Omental fat pad (tissue), 4 donors: ENCODE measurements around the gene UPK2. TPM values are rescaled to one million over a fixed set of nuclear protein-coding genes. Genes with fewer than 3 reads are reported as not detected.
"Not testable (repeated sequence)": the region's sequence is repeated elsewhere in the genome, so short reads cannot be mapped to it uniquely, and the experiment has no call there.

Experiments used
- ATAC-seq: fragments of 150-250 bp; one replicate; pipeline ENCODE4 v1.9.1; 2016; ENCODE audit warnings: mild to moderate bottlenecking, moderate library complexity; ENCODE audit not compliant: low FRiP score
- DNase-seq: peaks from one replicate; pipeline ENCODE4 v3.0.0-alpha.2; 2019; ENCODE audit warnings: low spot score
- total RNA-seq, 4 donors: library from RNA; depleted of rRNA; stranded (reverse); fragments of >200 nt; gene quantifications; one replicate each; pipeline ENCODE4 v1.1.0, GENCODE V29; 2016
- TF ChIP-seq, protein P1 (sequence below), 3 donors: fragments of 450-650 bp; IDR thresholded peaks; one replicate each; pipeline ENCODE4 v1.5.1; 2016 to 2017; ENCODE audit warnings: antibody characterized with exemption in 3 of 3, mild to moderate bottlenecking in 3 of 3, moderate library complexity in 2 of 3

Gene UPK2
- total RNA-seq, 4 donors from 2014 or later: not detected

DNA sequence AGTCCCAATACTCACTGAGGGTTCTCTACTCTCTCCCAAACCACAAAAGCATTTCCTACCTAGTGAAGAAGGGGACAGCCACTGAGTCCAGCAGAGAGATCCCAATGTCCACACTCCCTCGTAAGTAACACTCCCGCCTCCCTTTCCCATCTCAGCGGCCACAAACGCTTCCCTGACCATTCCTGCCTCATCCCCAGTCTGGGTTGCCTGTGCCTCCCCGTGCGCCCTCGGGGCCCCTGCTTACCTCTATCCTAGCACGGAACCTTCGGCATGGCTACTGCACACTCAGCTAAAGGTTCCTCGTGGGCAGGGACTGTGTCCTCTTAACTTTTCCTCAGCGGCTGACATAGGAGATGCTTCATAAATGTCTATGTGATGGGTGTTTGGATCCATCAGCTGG is 1.5 kb downstream of the UPK2 start:
- no peak for DNase-seq
- TF ChIP-seq, protein P1, sequence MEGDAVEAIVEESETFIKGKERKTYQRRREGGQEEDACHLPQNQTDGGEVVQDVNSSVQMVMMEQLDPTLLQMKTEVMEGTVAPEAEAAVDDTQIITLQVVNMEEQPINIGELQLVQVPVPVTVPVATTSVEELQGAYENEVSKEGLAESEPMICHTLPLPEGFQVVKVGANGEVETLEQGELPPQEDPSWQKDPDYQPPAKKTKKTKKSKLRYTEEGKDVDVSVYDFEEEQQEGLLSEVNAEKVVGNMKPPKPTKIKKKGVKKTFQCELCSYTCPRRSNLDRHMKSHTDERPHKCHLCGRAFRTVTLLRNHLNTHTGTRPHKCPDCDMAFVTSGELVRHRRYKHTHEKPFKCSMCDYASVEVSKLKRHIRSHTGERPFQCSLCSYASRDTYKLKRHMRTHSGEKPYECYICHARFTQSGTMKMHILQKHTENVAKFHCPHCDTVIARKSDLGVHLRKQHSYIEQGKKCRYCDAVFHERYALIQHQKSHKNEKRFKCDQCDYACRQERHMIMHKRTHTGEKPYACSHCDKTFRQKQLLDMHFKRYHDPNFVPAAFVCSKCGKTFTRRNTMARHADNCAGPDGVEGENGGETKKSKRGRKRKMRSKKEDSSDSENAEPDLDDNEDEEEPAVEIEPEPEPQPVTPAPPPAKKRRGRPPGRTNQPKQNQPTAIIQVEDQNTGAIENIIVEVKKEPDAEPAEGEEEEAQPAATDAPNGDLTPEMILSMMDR (IDR thresholded peaks at IDR 0.05): no peak
- ATAC-seq: no peak

DNA sequence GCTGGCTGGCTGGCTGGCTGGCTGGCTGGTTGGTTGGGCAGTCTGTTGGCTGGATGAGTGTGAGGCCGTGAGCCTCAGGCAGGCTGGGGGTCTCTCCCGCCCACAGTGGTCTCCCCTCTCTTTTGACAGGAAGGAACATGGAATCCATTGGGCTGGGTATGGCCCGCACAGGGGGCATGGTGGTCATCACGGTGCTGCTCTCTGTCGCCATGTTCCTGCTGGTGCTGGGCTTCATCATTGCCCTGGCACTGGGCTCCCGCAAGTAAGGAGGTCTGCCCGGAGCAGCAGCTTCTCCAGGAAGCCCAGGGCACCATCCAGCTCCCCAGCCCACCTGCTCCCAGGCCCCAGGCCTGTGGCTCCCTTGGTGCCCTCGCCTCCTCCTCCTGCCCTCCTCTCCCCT is 1.9 kb downstream of the UPK2 start:
- DNase-seq (no peak), ATAC-seq (no peak)
- TF ChIP-seq, protein P1 (IDR thresholded peaks at IDR 0.05): no peak

DNA sequence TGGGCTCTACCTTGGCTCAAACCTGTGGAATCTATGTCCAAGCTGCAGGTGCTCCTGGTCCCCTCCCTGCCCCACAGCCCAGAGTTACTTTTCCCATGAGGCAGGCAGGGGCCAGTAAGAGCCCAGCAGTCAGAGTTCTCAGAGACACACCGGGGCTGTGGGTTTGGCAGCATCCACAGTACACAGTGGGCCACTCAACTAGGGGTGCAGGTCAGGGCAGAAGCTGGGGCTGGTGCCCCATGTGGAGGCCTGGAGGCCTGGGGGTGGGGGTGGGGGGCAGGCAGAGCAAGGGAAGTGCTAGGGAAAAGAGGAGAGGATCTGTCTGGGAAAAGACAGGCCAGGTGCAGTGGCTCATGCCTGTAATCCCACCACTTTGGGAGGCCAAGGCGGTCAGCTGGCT is 2.5 kb downstream of the UPK2 start:
- ATAC-seq (no peak), DNase-seq (no peak)
- TF ChIP-seq, protein P1 (IDR thresholded peaks at IDR 0.05): no peak

DNA sequence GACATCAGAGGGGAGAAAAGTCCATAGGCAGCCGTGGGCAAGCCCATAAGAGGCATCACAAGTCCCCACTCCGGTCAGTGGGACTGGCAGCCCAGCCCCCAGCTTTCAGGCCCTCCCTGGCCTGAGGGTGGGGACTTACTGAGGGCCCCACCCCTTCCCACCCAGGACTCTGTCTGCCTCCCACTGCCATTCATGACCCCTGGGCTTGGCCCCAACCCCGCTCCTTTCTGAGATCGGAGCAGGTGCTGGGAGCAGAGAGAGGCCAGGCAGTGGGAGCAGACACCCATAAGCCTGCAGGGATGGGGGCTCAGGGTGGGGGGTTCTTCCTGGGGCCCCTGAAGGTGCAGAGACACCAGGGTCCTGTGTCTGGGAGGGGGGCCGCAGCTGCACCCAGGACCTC is 5.1 kb downstream of the UPK2 start:
- TF ChIP-seq, protein P1 (IDR thresholded peaks at IDR 0.05): no peak
- no peak for ATAC-seq
- DNase-seq: no peak

DNA sequence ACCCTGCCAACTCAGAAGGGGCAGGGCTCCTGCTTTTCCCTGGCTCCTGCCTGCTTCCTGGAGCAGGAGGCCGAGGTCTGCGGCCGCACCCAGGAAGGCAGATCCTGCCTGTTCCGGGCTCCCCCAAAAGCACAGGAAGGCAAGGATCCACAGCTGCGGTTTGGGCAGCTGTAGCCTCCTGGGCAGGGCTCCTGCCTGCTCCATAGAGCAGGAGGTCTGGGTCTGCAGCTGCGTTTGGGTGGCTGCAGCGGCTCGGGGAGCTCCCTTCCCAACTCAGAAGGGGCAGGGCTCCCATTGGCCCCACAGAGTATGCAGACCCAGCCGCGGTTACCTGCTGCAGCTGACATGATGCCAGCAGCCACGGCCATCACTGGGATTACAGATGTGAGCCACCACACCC is 5.5 kb downstream of the UPK2 start:
- DNase-seq (no peak), ATAC-seq (no peak)
- TF ChIP-seq, protein P1 (IDR thresholded peaks at IDR 0.05): no peak

DNA sequence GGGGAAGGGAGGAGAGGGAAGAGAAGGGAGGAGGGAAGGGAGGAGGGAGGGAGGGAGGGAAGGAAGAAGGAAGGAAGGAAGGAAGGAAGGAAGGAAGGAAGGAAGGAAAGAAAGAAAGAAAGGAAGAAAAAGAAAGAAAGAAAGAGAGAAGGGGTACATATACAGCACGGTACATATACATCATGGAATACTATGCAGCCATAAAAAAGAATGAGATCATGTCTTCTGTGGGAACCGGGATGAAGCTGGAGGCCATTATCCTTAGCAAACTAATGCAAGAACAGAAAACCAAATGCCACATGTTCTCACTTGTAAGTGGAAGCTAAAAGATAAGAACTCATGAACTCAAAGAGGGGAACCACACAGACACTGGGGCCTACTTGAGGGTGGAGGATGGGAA is 13.4 kb downstream of the UPK2 start:
- not testable (repeated sequence) for DNase-seq, ATAC-seq

DNA sequence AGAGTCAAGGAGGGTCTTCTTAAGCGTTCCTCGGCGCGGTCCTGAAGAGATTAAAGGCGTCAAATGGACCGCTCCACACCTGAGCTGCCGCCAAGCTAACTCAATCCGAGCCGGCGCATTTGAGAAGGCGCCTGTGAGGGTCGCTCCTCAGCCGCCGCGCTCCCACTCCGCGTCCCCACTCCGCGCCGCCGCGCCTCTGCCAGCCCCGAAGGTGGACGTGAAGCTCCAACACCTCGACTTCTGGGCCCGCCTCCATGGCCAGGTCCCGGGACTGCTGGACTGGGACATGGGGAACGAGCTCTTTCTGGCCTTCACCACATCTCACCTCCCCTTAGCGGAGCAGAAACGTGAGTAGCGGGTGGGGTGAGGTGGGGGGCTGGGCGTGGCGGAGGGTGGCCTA is 15.5 kb downstream of the UPK2 start, which contains the start of gene FOXR1:
FOXR1 (plus strand) TSS at position 116 of the 400 bp plus-strand sequence; CDS start at position 287, 171 bp downstream.
- TF ChIP-seq, protein P1 (IDR thresholded peaks at IDR 0.05): no peak
- DNase-seq (no peak), ATAC-seq (no peak)

DNA sequence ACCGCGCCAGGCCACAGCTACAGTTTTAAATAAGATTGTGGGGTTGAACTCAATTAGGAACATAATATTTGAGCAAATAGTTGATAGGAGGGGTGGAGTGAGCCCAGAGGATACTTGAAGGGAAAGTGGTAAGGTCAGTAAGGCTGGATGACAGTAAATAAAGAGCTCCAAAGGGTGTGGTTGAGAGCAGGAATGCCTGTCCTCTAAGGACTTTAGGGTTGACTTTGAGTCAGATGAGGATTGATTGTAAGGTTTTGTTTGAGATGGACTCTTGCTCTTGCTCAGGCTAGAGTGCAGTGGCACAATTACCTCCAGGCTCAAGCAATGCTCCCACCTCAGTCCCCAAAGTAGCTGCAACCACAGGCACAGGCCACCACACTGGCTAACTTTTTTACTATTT is 17.9 kb downstream of the UPK2 start:
- ATAC-seq (no peak), DNase-seq (no peak)
- TF ChIP-seq, protein P1 (IDR thresholded peaks at IDR 0.05): no peak
